ENCODE measurements around the gene CTXND1.

DNA sequence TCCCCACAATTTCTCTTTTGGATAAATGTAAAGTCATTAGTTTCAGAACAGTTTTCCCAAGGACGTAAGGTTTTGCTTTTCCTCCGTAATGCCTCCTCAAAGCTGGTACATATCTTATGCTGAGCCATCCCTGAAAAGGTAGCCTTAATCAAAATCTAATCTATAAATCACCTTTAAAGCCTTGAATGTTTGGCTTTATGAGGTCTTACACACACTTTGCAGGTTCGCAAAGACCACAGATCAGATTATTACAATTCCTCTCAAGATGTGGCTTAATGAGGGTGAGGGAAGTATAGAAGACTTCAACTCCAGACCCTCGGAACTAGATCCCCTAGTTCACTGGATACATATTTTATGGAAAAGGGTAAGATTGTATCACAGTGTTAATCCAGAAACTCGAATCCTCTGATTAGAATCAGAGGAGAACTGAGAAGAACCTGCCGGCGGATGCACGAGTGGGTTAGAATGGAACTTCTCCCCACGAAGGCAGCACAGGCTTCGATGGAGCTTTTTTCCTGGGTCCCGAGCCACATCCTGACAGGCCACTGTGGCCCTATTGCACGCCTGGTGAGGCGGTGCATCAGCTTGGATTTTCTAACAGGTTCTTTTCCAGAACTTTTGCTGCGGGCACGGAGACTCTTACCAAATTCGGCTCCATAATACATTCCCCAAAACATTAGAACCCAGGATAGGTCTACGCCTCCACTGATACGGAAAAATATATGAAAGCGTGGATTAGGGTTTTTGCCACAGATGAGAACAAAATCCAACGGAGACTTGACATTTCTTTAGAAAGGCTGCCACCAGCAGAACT, 1.2 kb downstream of the CTXND1 start:
- TF ChIP-seq, protein P1, sequence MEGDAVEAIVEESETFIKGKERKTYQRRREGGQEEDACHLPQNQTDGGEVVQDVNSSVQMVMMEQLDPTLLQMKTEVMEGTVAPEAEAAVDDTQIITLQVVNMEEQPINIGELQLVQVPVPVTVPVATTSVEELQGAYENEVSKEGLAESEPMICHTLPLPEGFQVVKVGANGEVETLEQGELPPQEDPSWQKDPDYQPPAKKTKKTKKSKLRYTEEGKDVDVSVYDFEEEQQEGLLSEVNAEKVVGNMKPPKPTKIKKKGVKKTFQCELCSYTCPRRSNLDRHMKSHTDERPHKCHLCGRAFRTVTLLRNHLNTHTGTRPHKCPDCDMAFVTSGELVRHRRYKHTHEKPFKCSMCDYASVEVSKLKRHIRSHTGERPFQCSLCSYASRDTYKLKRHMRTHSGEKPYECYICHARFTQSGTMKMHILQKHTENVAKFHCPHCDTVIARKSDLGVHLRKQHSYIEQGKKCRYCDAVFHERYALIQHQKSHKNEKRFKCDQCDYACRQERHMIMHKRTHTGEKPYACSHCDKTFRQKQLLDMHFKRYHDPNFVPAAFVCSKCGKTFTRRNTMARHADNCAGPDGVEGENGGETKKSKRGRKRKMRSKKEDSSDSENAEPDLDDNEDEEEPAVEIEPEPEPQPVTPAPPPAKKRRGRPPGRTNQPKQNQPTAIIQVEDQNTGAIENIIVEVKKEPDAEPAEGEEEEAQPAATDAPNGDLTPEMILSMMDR (IDR thresholded peaks at IDR 0.05; ENCODE audit: low read length), result no peak
- TF ChIP-seq EZH2 (optimal IDR thresholded peaks at IDR 0.05; ENCODE audit: low read depth, low read length), result no peak
